Medulla oblongata (tissue), 1 donor: Measurements from ENCODE around the gene GPR34.

Experiments
- DNase-seq: peaks from one replicate; pipeline ENCODE4 v3.0.0-alpha.2; 2015; ENCODE audit errors: extremely low spot score

The GPR34 gene

GRCh38 chrX:41734530-41734929 lies 45.8 kb downstream of the GPR34 start:
- DNase-seq, result peak; percentile 39

- DNase-seq, result no peak
These were observed 48.3 kb downstream of the GPR34 start for GRCh38 chrX:41737065-41737464.

GRCh38 chrX:41739871-41740270 lies 51.1 kb downstream of the GPR34 start:
- no peak for DNase-seq
